NCI-H2196 (cell line): ENCODE results near the gene MAPK8IP2.
"Not testable (repeated sequence)": the region's sequence is repeated elsewhere in the genome, so short reads cannot be mapped to it uniquely, and the experiment has no call there.

Experiments
- DNase-seq: peaks from one replicate; lab custom pipeline; 2025; ENCODE audit not compliant: unreplicated experiment; lab: John Stamatoyannopoulos, UW

MAPK8IP2 gene

DNA sequence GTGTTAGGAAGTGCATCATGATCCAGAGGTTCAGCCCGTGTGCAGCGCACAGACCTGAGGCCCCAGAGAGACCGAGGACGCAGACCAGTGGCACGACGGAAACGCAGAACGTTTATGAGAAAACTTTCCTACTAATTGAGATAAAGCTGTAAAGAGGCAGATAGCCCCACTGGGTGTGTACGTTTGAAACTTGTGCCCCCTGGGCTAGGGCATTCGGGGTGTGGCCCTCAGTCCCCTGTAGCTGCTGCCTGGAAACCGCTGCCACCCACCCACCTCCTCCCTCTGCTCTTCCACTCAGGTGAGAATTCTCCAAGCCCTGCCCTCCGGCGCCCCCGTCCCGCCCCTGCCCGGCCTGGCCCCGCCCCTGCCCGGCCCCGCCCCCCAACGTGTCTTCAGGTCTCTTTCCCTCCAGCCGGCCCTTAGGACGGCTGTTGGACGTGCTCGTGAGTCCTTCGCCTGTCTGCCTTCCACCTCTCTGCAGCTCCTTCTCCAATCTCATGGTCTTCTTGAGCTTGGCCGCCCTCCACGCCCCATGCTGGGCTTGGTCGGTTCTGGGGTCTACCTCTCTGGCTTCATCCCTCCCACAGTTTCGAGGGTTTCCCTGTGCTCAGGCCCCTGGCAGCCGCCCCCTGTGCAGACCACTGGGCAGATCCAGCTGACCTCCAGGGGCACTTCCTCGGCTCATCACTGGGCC, 12.1 kb downstream of the MAPK8IP2 start:
- DNase-seq = no peak

DNA sequence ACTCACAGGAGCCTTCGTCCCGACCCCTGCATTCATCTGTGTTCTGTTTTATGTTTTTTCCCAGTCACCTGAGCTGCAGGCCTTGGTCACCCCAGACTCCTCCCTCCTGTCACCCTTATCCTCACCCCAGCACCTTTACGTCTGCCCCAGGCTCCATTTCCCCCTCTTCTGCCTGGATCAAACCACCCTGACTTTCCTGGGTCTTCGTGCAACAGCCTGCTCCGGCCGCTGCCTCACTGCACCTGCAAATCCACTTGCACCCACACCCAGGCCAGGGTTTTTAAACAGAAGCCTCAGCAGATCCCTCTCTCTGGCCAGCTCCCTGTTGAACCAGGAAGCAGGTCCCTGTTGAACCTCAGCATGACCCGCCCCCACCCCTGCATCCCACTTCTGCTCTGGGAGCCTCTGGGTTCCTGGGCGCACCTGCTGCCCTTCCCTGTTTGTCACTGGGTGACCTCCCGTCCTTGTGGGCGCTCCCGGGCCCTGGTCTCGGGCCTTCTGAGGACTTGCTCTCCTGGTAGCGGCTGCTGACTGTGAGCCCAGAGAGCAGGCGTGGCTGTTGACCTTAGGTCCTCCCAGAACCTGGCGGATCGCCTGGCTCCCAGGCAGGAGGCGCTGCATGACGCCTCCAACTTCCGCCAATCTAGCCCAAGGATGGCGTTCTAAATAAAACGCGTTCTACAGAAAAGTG, 12.8 kb downstream of the MAPK8IP2 start:
- peak; percentile 84 for DNase-seq

DNA sequence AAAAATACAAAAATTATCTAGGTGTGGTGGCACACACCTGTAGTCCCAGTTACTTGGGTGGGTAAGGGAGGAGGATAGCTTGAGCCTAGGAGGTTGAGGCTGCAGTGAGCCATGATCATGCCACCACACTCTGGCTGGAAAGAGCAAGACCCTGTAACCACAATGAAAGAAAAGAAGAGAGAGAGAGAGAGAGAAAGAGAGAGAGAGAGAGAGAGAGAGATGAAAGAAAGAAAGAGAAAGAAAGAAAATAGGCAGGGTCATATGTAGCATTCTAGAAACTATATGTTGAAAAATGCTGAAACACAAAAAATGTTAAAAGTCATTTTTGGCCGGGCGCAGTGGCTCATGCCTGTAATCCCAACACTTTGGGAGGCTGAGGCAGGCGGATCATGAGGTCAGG, 13.7 kb downstream of the MAPK8IP2 start:
- DNase-seq = not testable (repeated sequence)

DNA sequence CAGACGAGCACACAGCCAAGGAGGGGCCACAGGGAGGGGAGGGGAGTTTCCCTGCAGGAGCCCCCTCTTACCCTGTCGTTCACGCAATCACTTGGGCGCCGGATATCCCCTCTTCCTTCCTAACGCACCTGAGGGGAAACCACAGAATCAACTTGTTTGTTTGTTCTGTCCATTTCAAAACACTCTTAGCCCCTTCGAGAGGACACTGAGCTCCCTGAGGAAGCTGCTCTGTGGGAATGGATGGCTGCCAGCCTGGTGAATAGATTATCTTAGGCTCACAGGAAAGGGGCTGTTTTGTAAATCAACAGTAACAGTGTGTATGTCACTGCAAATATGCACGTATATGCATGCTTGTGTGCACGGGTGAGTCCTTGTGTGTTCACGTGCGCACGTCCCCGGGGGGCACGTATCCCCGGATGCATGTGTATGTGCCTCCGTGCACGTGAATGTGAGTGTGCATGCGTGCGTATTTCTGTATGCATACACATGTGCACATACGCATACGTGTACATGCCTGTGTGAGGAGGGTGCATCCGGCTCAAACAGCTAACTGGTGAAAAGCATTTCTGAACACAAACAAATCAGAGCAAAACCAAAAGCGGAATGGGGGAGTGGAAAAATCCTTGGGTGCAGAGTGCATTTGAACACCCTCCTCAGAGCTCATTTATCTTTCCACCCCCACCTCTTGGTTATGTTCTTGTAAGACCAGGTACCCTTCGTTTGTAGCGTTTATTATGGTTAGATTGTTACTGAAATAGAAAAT, 20.2 kb downstream of the MAPK8IP2 start:
- DNase-seq = peak; percentile 59

DNA sequence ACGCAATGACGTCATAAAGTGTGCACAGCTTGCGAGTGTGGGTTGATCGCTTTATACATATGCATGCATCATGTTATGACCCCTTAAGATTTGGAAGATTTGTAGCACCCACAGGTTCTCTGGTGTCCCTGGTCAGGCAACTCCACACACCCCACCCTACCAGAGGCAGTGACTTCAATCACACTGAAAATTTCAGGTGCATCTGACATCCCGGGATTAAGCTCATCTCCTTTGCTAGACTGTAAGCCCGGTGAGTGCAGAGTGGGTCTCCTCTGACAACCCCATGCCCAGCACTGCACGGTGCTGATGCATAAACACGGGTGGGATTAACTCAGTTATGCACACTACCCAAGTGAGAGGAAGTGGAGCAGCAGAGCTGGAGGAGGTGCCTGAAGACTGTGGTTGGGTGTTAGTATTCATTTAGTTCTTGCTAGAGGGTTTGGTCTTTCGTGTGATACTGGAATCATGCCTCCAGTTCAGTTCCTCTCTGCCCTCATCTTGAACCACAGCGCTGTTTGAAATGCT, 20.8 kb downstream of the MAPK8IP2 start:
- DNase-seq = no peak

DNA sequence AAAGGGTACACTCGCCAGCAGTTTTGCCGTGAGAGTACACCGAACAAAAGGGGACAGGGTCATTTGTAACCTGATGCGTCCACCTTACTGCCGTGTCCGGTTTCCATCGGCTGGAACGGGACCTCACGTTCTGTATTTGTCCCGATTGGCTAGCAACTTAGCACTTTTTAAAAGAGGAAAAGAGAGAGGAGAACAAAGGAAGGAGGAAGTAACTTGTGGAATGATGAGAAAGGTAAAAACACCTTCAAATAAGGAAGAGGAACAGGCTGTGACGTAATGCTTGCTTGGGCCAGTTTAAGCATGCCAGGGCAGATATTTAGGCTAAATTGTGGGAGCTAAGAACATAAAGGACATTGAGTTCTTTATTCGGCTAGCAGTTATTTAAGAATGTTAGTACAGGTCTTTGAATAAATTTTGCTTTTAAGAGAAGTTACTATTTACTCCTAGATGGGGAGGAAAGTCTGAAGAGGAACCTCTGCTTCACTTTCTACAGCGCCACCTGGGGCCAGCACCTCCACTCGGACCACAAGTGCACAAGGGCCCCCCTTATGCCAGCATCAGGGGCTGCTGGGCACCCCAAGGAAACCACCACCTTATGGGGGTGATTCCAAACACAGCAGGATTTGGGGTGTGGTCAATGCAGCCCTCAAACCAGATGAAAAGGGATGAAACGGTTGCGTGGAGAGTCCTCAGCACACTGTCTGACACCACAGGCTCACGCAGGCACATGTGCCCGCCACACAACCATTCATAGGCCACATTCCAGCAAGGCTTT, 21.5 kb downstream of the MAPK8IP2 start:
- peak; percentile 3 for DNase-seq

DNA sequence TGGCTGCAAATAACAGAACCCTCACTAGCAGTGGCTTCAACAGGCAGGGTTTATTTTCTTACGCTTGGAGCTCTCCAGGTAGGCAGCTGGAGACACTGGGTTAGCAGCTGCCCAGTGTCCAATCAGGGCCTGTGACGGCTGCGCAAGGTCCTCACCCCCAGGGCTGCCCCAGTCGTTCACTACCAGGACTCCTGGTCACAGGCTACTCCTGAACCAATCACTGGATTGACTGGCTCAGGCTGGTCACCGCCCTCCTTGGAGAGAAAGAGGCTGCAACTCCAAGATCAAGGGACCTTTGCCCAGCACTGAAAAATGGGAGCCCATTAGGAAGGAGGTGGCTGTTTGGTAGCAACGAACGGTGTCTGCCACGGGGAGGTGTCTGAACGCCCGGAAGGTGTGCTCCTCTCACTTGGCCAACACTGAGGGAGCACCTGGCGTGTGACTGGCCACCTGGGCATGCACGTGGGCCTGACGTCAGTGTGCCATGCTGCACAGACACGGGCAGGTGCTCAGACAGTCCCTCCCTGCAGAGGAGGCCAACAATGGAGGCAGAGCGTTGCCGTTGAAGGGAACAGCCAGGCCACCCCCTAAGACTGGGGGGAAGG, 22.2 kb downstream of the MAPK8IP2 start:
- DNase-seq = peak; percentile 91

DNA sequence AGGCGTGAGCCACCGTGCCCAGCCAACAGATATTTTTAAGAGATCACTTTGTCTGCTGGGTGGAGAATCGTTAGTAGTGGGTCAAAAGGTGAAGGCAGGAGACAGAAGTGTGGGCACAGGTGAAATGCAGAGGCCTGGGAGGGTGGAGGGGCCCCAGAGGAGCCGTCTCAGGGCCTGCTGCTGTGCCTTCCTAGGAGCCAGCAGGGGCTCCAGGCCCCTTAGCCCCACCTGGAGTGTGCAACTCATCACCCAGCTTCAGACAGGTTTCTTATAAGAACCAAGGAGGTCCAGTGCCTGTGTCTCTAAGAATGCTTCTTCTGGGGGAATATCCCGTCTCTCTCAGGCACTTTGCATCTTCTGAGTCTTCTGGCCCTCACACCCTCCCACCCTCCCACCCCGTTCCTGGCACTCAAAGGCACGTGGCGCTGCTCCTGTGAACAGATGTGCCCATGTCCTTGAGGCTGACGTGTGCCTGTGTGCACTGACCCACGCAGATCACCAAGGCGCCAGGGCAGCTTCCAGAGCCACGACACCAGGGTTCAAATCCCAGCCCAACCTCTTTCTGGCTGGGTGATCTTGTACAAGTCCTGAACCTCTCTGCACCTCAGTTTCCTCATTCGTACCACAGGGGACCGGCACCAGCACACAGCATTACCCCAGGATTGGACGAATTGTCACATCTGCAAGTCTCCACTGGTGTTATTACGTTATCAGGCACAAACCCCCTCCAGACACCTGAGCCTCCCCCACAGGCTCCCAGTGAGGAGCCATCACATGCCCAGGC, 23.9 kb downstream of the MAPK8IP2 start:
- no peak for DNase-seq

DNA sequence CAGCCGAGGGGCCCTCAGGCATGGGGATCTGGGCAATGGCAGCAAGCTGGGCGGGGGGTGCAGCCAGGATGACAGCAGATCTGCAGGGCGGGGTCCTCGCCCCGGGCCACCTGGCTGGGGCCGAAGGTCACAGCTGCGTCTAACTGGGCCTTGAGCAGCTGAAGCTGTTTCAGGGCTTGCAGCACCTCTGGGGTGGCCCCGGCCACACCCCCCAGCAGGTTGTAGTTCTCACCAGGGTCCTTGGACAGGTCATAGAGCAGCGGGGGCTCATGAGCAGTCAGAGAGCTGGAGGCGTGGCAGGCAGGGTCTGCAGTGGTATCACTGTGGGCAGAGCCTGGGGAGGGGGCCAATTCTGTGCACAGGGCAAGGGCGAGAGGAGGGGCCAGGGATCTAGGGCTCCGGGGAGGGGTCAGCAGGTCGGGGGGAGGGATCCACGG, 24.6 kb downstream of the MAPK8IP2 start:
- no peak for DNase-seq

DNA sequence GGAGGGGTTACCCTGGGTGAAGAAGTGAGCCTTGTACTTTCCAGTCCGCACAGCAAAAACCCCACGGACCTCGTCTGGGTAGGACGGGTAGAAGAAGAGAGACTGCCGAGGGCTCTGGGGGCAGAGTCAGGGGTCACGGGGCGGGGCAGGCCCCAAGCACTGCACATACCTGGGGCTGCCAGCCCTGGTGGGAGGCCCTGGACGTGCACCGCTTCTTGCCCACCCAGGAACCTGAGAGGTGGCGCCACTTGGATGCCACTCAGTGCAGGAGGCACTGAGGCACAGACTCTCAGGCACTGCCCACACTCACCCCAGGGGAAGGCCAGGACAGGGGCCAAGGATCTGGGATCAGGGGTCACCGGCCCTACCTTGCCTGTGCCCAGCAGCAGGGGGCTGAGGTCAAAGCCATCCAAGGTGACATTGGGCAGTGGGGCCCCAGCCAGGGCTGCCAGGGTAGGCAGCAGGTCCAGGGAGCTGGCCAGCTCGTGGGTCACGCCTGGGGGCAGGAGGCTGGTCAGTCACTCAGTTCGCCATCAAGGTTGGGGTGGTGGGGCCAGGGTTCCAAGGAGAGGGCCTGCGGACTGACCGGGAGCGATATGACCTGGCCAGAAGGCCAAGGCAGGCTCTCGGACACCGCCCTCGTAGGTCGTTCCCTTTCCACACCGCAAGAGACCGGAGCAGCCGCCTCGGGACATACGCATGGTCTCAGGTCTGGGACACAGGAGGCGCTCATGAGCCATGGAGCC, 25.1 kb downstream of the MAPK8IP2 start:
- DNase-seq = no peak

DNA sequence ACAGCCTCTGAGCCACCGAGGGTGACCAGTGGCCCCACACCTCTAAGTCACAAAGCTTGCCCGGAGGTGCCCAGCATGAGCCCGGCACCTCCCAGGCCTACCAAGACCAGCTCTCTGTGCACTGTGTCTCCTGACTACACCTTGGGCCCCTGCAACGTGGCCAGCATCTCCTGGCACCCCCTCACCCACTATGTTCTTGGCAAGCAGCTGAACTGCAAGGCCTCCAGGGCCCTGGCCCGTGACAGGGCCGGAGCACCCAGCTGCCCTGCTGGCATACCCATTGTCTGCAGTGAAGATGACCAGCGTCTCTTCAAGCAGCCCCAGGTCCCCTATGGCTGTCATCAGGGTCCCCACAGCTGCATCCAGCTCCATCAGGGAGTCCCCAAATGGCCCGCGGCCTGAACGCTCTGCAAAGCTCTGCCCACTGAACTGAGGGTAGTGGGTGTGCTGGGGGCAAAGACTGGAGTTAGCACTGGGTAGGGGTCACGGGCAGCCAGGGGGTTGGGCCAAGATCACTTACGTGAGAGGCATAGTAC, 25.8 kb downstream of the MAPK8IP2 start:
- no peak for DNase-seq

DNA sequence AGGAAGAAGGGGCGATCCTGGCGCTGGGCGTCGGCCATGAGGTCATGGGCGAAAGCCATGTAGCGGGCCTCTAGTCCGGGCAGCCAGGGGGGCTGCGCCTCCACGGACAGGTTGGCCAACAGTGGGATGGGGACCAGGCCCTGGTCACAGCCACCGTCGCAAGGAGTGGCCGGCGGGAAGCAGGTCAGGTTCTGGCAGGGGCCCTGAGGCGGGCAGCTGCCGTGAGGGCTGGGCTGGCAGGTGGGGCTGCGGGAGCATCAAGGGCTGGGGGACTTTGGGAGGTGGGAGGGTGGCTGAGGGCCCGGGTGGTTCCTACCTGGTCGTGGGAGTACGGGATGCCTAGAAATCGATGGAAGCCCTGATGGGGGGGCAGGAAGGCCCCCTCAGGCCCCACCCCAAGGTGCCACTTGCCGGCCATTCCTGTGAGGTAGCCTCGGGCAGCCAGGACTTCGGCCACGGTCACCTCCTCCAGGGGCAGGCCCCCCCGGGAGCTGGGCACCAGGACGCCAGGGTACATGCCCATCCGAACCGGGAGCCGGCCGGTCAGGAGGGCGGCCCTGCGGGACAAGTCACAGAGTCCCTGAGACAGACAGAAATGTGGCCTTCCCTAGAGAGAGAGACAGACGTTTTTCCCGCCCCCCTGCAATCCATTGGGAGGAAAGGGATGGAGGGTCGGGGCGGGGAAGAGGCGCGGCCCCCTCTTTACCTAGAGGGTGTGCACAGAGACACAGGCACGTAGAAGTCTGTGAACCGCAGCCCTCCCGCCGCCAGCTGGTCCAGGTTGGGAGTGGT, 26.5 kb downstream of the MAPK8IP2 start:
- DNase-seq = no peak

DNA sequence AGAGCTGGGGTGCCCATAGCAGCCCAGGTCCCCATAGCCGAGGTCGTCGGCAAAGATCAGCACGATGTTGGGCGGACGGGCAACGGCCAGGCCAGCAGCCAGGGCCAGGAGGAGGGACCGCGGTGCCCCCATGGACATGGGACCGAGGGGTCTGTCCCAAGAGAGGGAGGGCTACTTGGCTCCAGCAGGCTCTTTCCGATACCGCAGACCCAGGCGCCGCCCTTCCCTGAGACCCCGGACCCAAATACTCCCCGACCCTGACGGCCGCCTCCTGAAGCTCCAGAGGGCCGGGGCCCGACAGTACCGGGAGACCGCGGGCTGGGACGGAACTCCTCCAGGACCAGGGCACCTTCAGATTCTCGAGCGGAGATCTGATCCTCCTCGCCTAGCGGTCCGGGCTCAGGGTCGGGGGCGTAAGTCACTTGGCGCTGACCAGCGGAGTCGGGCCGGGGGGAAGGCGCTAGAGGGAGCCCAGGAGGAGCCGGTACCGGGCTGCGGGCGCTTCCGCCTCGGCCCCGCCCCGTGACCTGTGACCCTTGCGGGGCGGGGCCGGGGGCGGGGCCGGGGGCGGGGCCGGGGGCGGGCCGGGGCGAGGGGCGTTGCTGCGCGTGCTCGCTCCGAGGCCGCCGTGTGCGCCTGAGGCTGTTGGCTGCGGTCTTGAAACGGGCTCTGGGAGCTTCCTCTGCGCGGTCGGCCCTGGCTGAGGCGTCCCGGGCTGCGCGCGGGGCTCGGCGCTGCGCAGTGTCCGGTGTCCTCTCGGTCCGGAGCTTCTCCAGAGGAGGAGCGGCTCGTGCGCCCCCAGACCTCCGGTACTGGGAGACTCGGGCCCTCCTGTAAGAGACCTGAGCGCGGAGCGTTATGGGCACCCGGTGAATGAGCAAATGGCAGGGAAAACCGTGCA, 27.3 kb downstream of the MAPK8IP2 start, which contains the start of gene ARSA:
TSS of gene ARSA (minus strand) at position 511 of the 901 bp plus-strand sequence. CDS start at position 138, 373 bp downstream.
- DNase-seq = peak; percentile 56

DNA sequence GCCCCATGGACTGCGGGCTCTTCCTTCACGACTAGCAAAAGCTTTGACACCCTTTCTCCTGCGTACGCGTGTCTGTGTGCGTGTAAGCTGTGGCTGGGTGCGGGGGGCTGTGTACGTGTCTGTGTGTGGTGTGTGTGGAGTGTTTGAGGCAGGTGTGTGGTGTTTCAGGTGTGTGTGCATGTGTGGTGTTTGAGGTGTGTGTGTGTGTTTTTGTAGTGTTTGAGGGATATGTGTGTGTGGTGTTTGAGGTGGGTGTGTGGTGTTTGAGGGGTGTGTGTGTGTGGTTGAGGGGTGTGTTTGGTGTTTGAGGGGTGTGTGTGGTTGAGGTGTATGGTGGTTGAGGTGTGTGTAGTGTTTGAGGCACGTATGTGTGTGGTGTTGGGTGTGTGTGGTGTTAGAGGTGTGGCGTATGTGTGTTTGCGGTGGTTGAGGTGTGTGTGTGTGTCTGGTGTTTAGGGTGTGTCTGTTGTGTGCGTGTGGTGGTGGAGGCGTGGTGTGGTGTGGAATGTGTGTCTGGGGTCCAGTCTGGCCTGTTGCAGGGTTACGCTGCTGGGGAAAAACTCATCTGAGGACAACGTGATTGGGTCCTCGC, 28.0 kb downstream of the MAPK8IP2 start:
- DNase-seq = no peak

DNA sequence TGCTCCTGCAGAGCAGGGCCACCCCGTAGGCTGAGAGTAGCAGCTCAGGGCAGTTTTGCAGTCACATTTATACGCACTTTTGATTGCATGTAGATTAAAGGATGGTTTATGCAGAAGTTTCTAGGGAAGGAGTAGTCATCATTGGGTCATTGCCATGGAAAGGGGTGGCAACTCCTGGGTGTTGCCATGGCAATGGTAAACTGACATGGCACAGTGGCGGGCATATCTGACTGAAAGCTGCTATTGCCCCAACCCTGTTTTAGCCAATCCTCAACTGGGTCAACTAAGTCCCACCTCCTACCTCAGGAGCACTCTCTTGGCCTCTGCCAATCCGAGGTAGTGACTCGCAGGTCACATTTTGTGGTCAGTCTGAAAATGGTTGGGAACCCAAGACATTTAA, 29.8 kb downstream of the MAPK8IP2 start:
- no peak for DNase-seq

DNA sequence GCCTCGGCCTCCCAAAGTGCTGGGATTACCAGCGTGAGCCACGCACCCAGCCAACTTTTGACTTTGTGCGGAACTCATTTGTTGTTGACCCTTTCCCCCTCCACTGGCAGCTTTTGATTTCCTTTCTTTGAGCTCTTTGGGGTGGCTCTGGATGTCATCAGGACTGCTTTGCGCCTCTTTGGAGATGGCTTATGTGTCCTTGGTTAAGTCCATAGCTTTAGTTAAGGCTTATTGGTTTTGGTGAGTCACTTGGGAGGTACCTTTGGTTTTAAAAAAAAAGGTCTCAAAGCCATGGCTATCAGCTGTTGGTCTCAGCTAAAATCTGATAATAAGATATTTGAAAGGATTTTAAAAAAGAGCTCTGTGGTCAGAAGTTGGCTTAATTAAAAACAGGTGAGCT, 32.5 kb downstream of the MAPK8IP2 start:
- no peak for DNase-seq
